ENCODE measurements around the gene TMPRSS9. TPM values are rescaled to one million over a fixed set of nuclear protein-coding genes. Genes with fewer than 3 reads are reported as not detected.

The TMPRSS9 gene
- total RNA-seq, 1 donor from 2014 or later = not detected

GRCh38 chr19:2432131-2432848 lies 72.2 kb downstream of the TMPRSS9 start:
- intact Hi-C loops (cut with micrococcal nuclease) = no loop called here

GRCh38 chr19:2433854-2434253 lies 73.8 kb downstream of the TMPRSS9 start:
- intact Hi-C loops (cut with micrococcal nuclease) = no loop called here

GRCh38 chr19:2434267-2434666 lies 74.2 kb downstream of the TMPRSS9 start:
- intact Hi-C loops (cut with micrococcal nuclease) = no loop called here

- intact Hi-C loops (cut with micrococcal nuclease) = no loop called here
Measured at GRCh38 chr19:2434721-2435265, 74.7 kb downstream of the TMPRSS9 start.

GRCh38 chr19:2436384-2436783 lies 76.3 kb downstream of the TMPRSS9 start:
- intact Hi-C loops (cut with micrococcal nuclease) = no loop called here

- intact Hi-C loops (cut with micrococcal nuclease) = no loop called here
Measured at GRCh38 chr19:2436926-2437325, 76.9 kb downstream of the TMPRSS9 start.

- intact Hi-C loops (cut with micrococcal nuclease) = no loop called here
Measured at GRCh38 chr19:2438178-2438577, 78.1 kb downstream of the TMPRSS9 start.

- intact Hi-C loops (cut with micrococcal nuclease) = no loop called here
Measured at GRCh38 chr19:2440515-2440914, 80.5 kb downstream of the TMPRSS9 start.

- intact Hi-C loops (cut with micrococcal nuclease) = no loop called here
Measured at GRCh38 chr19:2441096-2441752, 81.2 kb downstream of the TMPRSS9 start.

GRCh38 chr19:2443116-2443784 lies 83.2 kb downstream of the TMPRSS9 start:
- intact Hi-C loops (cut with micrococcal nuclease) = no loop called here

GRCh38 chr19:2443785-2444182 lies 83.7 kb downstream of the TMPRSS9 start:
- intact Hi-C loops (cut with micrococcal nuclease) = no loop called here

GRCh38 chr19:2444251-2445002 lies 84.4 kb downstream of the TMPRSS9 start:
- intact Hi-C loops (cut with micrococcal nuclease) = no loop called here

GRCh38 chr19:2446381-2446780 lies 86.3 kb downstream of the TMPRSS9 start:
- intact Hi-C loops (cut with micrococcal nuclease) = no loop called here

- intact Hi-C loops (cut with micrococcal nuclease) = no loop called here
Measured at GRCh38 chr19:2449019-2449418, 89.0 kb downstream of the TMPRSS9 start.

- intact Hi-C loops (cut with micrococcal nuclease) = loop anchor here (10.0 kb wide), 1 partner anchor 1556 kb away; the partner anchor contains the start of genes MED16 and RNU6-9
Measured at GRCh38 chr19:2451138-2451537, 91.1 kb downstream of the TMPRSS9 start.

GRCh38 chr19:2451741-2452140 lies 91.7 kb downstream of the TMPRSS9 start:
- intact Hi-C loops (cut with micrococcal nuclease) = loop anchor here (10.0 kb wide), 1 partner anchor 1557 kb away; the partner anchor contains the start of genes MED16 and RNU6-9

- intact Hi-C loops (cut with micrococcal nuclease) = loop anchor here (10.0 kb wide), 1 partner anchor 1559 kb away; the partner anchor contains the start of genes MED16 and RNU6-9
Measured at GRCh38 chr19:2453431-2454025, 93.5 kb downstream of the TMPRSS9 start.

GRCh38 chr19:2454199-2454961 lies 94.3 kb downstream of the TMPRSS9 start:
- intact Hi-C loops (cut with micrococcal nuclease) = loop anchor here (10.0 kb wide), 1 partner anchor 1560 kb away; the partner anchor contains the start of genes MED16 and RNU6-9

GRCh38 chr19:2454962-2455850 lies 95.1 kb downstream of the TMPRSS9 start:
- intact Hi-C loops (cut with micrococcal nuclease) = loop anchor here (5.0 to 10.0 kb wide), 2 partner anchors 218 to 1560 kb away; partner anchors contain the start of genes MED16, PLEKHJ1, RNU6-9 and SF3A2
